Esophagus (tissue), 2 donors: ENCODE data around the gene AMOTL2. TPM values are rescaled to one million over a fixed set of nuclear protein-coding genes. Genes with fewer than 3 reads are reported as not detected.
A peak's percentile ranks its signal among the peaks of the same experiment; 100 is the strongest.

Experiments
- H3K27ac ChIP-seq, 2 donors: one replicate each; pipeline ENCODE4 v1.5.1; 2013; ENCODE audit warnings: low read depth in 2 of 2, mild to moderate bottlenecking in 2 of 2, inconsistent platforms in 1 of 2, low read length in 1 of 2, moderate library complexity in 1 of 2
- H3K27me3 ChIP-seq, 2 donors: one replicate each; pipeline ENCODE4 v1.6.1; 2013; ENCODE audit warnings: low read length in 2 of 2, control low read depth in 1 of 2, mild to moderate bottlenecking in 1 of 2; ENCODE audit not compliant: insufficient read depth in 2 of 2, control insufficient read depth in 1 of 2
- H3K36me3 ChIP-seq, 2 donors: one replicate each; pipeline ENCODE4 v1.6.1; 2013; ENCODE audit warnings: low read length in 1 of 2; ENCODE audit not compliant: control insufficient read depth in 2 of 2, insufficient read depth in 2 of 2
- H3K4me1 ChIP-seq, 2 donors: one replicate each; pipeline ENCODE4 v1.6.1; 2013; ENCODE audit warnings: low read length in 1 of 2; ENCODE audit not compliant: control insufficient read depth in 2 of 2, insufficient read depth in 2 of 2
- H3K4me3 ChIP-seq, 2 donors: one replicate each; pipeline ENCODE4 v1.5.1; 2013; ENCODE audit warnings: low read length in 2 of 2, mild to moderate bottlenecking in 2 of 2, low read depth in 1 of 2, moderate library complexity in 1 of 2
- H3K9me3 ChIP-seq, 2 donors: one replicate each; pipeline ENCODE4 v1.6.1; 2013; ENCODE audit warnings: mild to moderate bottlenecking in 2 of 2, low read depth in 1 of 2, low read length in 1 of 2, moderate library complexity in 1 of 2; ENCODE audit not compliant: control insufficient read depth in 2 of 2, insufficient read depth in 1 of 2
- WGBS, 2 donors: extraction: QIAGEN DNeasy Blood & Tissue Kit; methylation state at CpG; one replicate each; pipeline ENCODE4 v1.1.7; 2013; 5-methylcytosine and 5-hydroxymethylcytosine counted together
- polyA plus RNA-seq, 2 donors: library from polyadenylated mRNA; stranded (reverse); fragments of 200-250 nt; gene quantifications; one replicate each; pipeline ENCODE4 v1.2.3, GENCODE V29; 2013
- donor health status: healthy with polysubstance abuse.
- donor health status: Bipolar disorder and iron deficiency.

The AMOTL2 gene
- polyA plus RNA-seq, 2 donors: 21.2 to 23.2 TPM

DNA sequence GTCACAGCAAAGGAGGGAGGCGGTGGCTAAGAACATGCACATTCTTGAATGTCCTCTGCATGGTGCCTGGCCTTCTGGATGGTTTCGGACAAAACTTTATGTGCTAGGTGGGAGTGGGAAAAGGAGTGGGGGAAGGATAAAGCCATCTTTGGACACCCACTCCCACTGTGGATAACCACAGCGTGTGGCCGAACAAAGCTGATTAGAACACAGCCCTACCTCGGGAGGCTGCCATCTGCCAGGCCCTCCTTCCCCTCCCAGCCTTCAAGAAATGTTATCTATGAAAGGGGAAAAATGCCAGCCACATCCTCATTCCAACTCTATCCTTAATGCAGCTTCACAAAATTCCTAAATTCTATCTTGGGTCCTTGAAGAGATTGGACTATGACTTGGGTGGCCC, 18.8 kb downstream of the AMOTL2 start:
- H3K4me1 ChIP-seq: peaks cover 14 to 53% of the 10 kb centered on the region in 2 donors
- H3K9me3 ChIP-seq: no peaks in the 10 kb centered on the region
- no peak overlapping the region for H3K4me3 ChIP-seq
- peak overlapping the region in 1 of 2 donors; percentile 73 for H3K27ac ChIP-seq
- H3K27me3 ChIP-seq: no peaks in the 10 kb centered on the region
- H3K36me3 ChIP-seq: peaks cover 27 to 50% of the 10 kb centered on the region in 2 donors
- 91 to 92% methylated on average over 5 of the region's 5 CpGs for WGBS, 2 donors

DNA sequence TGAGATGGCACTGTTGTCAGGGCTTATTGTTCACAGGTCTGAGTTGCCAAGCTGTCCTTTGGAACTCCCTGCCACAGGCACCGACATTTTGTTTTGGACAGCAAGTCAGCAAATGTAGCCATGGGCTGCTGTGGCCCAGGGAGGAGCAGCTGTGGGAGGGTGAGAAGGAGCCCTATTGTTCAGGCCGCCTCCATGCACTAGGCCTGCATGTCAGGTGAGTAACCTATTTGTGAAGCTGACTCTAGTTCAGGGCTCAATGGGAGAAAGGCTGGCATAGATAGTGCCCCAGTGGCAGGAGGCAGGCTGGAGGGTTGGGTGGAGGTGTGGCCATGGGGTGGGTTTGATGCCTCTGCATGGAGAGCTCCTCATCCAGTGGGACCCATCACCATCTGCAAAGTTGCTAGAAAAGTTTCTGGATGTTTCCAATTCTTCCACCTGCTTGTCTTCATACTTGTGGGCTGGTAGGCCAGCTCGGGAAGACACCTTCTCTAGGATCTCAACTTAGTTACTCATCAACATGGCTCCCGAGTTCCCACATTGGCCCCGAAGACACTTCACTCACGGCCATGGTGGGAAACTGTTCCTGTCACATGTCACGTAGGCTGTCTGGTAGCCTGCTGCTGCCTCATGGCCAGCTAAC, 19.5 kb downstream of the AMOTL2 start:
- H3K4me3 ChIP-seq: no peak overlapping the region
- WGBS, 2 donors: 78 to 82% methylated on average over 7 of the region's 7 CpGs
- peaks cover 21 to 43% of the 10 kb centered on the region in 2 donors for H3K36me3 ChIP-seq
- H3K27ac ChIP-seq: peak overlapping the region; percentile 73 to 78
- H3K9me3 ChIP-seq: no peaks in the 10 kb centered on the region
- no peaks in the 10 kb centered on the region for H3K27me3 ChIP-seq
- peaks cover 16 to 53% of the 10 kb centered on the region in 2 donors for H3K4me1 ChIP-seq

DNA sequence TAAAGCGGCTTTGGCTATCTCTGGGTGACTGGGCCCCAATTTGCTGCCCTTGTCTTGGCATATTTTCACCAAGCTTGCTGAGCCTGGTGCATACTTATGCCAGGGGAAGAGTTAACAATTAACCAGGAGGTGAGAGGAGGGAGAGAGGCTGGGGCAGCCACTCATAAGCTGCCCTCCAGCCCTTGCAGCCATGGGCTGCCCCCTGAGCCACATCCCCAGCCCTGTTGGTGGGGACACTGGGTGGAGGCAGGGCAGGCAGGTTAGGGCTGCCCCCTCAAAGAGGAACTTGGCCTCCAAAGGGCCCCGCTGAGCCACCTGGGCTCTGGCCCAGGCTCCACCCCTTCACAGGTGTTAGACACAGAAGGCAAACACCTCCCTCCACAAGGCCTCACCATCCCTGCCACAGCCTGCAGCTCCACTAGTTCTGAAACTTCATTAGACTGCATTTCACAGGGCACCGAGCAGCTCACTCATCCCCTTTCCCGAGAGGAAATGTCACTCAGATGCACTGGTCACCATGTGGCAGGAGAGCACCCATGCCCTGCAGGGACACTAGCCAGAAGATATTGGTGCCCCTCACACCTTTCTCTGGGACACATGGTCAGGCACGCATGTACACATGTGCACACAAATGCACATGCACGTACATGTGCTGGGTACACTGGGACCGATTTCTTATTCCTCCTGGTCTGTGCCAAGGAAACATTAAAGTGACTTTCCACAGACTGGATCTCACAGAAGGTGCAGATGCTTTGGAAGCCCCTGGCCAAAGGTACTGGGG, 20.2 kb downstream of the AMOTL2 start:
- Histone ChIP-seq H3K4me3 (no peak overlapping the region), H3K27ac (peak overlapping the region; percentile 73 to 78), H3K4me1 (peaks cover 16 to 49% of the 10 kb centered on the region in 2 donors), H3K27me3 (no peaks in the 10 kb centered on the region), H3K9me3 (no peaks in the 10 kb centered on the region), H3K36me3 (peaks cover 21 to 36% of the 10 kb centered on the region in 2 donors)
- WGBS, 2 donors: 46 to 48% methylated on average over 7 of the region's 7 CpGs

DNA sequence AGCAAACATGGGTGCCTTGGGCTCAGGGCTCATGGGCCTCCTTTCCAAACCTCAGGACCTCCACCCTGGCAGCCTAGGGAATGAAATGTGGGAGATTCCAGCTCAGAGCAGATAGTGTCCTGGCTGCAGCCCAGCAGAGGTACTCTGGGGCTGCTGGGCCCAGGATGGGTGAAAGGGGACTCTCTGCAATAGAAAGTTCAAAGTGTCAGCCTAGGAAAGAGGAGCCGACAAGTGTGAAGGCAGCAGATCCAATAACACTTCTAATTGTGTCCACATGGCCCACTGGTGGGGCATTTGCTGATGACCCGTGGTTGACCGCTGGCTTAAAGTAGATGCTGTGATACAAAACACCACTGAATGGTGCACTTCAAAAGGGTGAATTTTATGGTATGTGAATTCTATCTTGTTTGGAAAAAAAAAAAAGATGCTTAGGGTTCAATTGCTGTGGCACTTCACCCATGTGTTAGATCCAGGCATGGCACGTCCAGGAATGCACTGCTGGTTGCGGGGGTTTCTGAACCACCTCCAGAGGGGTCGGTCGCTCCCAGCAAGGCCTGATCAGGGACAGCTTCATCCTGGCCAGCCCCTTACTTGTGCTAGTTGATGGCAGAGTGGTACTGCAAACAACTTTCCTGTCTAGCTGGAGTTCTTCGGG, 20.9 kb downstream of the AMOTL2 start:
- H3K4me1 ChIP-seq: peaks cover 14 to 53% of the 10 kb centered on the region in 2 donors
- peak overlapping the region; percentile 73 to 78 for H3K27ac ChIP-seq
- no peak overlapping the region for H3K4me3 ChIP-seq
- no peaks in the 10 kb centered on the region for H3K9me3 ChIP-seq
- no peaks in the 10 kb centered on the region for H3K27me3 ChIP-seq
- 60 to 64% methylated on average over 8 of the region's 8 CpGs for WGBS, 2 donors
- H3K36me3 ChIP-seq: peaks cover 19 to 30% of the 10 kb centered on the region in 2 donors

- H3K27me3 ChIP-seq: no peaks in the 10 kb centered on the region
- 58 to 62% methylated on average over 4 of the region's 4 CpGs for WGBS, 2 donors
Observed at GRCh38 chr3:134352031-134352671, 22.1 kb downstream of the AMOTL2 start.

GRCh38 chr3:134351427-134351826, 22.8 kb downstream of the AMOTL2 start:
- H3K27ac ChIP-seq: peak overlapping the region; percentile 86 to 88
- no peak overlapping the region for H3K4me3 ChIP-seq
- peaks cover 10 to 51% of the 10 kb centered on the region in 2 donors for H3K4me1 ChIP-seq
- no peaks in the 10 kb centered on the region for H3K27me3 ChIP-seq
- 55 to 61% methylated on average over 5 of the region's 5 CpGs for WGBS, 2 donors
- H3K9me3 ChIP-seq: no peaks in the 10 kb centered on the region
- peaks cover 10 to 16% of the 10 kb centered on the region in 2 donors for H3K36me3 ChIP-seq

More at GRCh38 chr3:134352031-134352671, 22.1 kb downstream of the AMOTL2 start:
- H3K36me3 ChIP-seq: peaks cover 16 to 24% of the 10 kb centered on the region in 2 donors
- no peaks in the 10 kb centered on the region for H3K9me3 ChIP-seq
- peak overlapping the region; percentile 73 to 88 for H3K27ac ChIP-seq
- H3K4me1 ChIP-seq: peaks cover 10 to 51% of the 10 kb centered on the region in 2 donors
- H3K4me3 ChIP-seq: no peak overlapping the region

DNA sequence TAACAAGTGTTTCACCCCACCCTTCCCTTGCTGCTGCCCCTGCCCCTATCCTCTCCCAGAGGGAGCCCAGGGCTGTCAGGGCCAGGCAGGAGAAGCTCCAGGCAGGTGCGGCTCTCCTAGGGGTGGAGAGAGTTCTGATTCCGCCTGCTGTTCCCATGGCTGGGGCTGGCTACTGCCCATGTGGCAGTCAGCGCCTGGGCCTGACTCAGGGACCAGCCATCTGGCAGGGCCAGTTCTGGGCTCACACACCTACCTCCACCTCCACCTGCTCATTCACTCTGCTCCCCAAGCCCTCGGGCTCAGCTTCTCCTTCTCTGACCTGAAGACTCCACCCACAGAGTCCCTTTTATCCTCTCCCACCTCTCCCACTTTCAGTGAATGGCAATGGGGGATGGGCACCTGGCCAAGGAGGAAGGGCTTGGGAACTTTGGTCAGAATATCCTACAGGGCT, 23.4 kb downstream of the AMOTL2 start:
- H3K4me1 ChIP-seq: peaks cover 10 to 51% of the 10 kb centered on the region in 2 donors
- H3K27ac ChIP-seq: peak overlapping the region; percentile 86 to 90
- H3K27me3 ChIP-seq: no peaks in the 10 kb centered on the region
- no peak overlapping the region for H3K4me3 ChIP-seq
- H3K36me3 ChIP-seq: peaks cover 10 to 13% of the 10 kb centered on the region in 2 donors
- WGBS, 2 donors: 48 to 50% methylated on average over 4 of the region's 4 CpGs
- peaks cover 0 to 3% of the 10 kb centered on the region in 2 donors for H3K9me3 ChIP-seq

GRCh38 chr3:134350266-134350665, 24.0 kb downstream of the AMOTL2 start:
- peaks cover 6 to 10% of the 10 kb centered on the region in 2 donors for H3K36me3 ChIP-seq
- peaks cover 0 to 3% of the 10 kb centered on the region in 2 donors for H3K9me3 ChIP-seq
- H3K27ac ChIP-seq: peak overlapping the region; percentile 86 to 90
- H3K27me3 ChIP-seq: no peaks in the 10 kb centered on the region
- H3K4me3 ChIP-seq: no peak overlapping the region
- WGBS, 2 donors: 88 to 97% methylated on average over 3 of the region's 3 CpGs
- H3K4me1 ChIP-seq: peaks cover 10 to 50% of the 10 kb centered on the region in 2 donors

GRCh38 chr3:134348524-134348923, 25.7 kb downstream of the AMOTL2 start:
- Histone ChIP-seq H3K4me1 (peaks cover 4 to 34% of the 10 kb centered on the region in 2 donors), H3K9me3 (peaks cover 0 to 3% of the 10 kb centered on the region in 2 donors), H3K27me3 (no peaks in the 10 kb centered on the region), H3K27ac (peak overlapping the region; percentile 86 to 90), H3K36me3 (no peaks in the 10 kb centered on the region), H3K4me3 (no peak overlapping the region)
- WGBS, 2 donors: 51 to 56% methylated on average over 4 of the region's 4 CpGs
